GM18505 (cell line): ENCODE data around the gene MYO18A.

Experiments used
- ATAC-seq: cut with Tn5 transposase; IDR thresholded peaks from one replicate; pipeline ENCODE4 v1.9.1; 2021; ENCODE audit not compliant: unreplicated experiment
- POLR2A ChIP-seq: IDR thresholded peaks from 4 replicates; pipeline ENCODE4 v1.6.1; 2011; ENCODE audit warnings: borderline replicate concordance; ENCODE audit not compliant: insufficient read depth, insufficient read length; ENCODE audit errors: extremely low read depth

The MYO18A gene

DNA sequence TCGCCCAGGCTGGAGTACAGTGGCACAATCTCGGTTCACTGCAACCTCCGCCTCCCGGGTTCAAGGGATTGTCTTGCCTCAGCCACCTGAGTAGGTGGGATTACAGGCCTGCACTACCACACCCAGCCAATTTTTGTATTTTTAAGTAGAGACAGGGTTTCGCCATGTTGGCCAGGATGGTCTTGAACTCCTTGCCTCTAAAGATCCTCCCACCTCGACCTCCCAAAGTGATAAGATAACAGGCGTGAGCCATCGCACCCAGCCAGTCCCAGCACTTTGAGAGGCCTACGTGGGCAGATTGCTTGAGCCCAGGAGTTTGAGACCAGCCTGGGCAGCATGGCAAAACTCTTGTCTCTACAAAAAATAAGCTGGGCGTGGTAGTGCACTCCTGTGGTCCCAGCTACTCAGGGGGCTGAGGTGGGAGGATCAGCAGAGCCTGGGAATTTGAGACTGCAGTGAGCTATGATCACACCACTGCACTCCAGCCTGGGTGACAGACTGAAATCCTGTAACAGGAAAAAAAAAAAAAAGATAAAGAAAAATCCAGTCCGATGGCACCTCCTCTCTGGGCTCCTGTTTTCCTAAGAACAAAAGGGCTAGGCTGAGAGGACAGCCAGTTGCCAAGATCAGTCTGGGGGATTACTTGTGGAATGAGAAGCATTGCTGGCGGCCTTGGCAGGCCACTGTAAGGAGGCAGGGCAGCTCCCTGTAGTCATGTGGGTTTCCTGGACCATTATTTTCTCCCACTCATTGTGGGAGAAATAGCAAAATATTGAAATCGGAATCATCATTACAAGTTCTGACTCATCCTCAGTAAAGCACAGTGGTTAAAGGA is 140.2 kb downstream of the MYO18A start:
- no peak for ATAC-seq
- no peak for TF ChIP-seq POLR2A

DNA sequence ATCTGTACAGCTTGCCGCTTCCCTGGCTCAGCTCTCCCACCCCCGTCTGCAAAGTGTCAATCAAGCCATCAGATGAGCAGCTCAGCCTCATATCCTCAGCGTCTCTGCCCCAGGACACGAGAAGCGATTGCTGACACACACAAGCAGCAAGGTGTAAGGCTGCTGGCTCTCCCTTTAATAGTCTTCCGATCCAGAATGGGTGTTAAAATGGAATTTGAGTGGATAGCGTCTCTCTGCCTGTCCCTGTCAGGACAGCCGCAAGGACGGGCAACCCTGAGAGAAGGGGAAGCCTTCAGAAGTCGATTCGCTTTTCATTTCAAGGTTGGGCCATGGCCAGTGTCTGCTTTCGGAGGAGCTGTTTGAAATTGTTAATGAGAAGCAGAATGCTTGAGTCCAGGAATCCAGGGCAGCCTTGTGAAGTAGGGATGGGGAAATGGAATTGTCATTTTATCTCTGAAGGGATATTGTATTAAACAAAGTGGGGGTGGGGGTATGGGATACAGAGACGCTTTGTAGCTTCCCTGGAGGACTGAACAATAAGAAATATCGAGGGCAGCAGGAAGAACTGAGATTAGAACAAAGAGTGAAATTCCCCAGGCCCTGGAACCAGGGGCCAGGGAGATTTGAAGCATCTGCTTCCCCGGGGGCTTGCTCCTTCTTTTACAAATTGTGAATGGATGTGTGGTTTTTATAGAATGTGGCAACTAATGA is 142.0 kb downstream of the MYO18A start:
- no peak for ATAC-seq
- no peak for TF ChIP-seq POLR2A

DNA sequence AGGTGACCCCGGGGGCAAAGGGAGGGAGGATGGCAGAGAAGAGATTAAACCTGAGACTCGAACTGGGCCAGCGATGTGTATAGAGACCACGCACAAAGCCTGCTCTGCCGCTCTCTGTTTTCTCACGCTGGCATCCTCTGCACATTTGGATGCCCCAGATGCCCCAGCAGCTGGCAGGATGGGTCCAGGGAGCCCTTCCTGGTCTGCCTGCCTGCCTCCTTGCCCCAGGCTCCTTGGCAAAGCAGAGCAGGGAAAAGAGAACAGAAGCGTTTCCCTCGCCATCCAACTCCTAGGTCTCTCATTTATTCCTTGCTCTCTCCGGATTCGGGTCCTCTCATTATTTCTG is 142.5 kb downstream of the MYO18A start:
- ATAC-seq, result no peak
- no peak for TF ChIP-seq POLR2A

DNA sequence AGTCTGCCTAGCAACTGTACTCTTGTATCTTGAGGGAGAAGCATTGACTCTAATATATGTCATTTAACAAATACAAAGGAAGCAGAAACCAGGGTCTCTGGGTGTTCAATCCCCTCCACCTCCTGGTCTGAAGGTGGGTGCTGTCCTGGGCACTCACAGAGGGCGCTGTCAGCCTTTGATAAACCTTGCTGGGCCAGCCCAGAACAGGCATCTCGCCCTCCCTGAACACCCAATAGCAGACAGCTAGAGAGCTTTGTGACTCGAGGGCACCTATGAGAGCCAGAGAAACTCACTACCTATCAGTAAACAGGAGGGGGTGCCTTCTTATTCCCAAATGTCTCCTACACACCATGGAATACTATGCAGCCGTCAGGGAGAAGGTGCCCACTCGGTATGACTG is 143.6 kb downstream of the MYO18A start:
- ATAC-seq, result no peak
- TF ChIP-seq POLR2A, result no peak

DNA sequence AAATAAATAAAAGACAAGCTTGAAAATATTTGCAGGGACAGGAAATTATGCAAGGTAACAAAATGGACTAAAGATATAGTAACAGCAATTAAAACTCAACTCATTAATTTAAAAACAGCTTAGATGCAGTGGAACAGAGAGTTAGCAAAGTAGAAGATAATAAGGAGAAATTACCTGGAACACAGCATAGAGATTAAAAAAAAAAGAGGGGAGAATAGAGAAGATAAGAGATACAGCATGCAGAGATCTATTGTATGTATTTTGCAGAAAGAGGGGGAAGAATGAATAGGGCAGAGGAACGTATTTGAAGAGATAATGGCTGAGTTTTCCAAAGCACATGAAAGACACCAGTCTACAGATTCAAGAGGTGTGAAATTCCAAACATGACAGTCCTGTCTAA is 145.7 kb downstream of the MYO18A start:
- no peak for TF ChIP-seq POLR2A
- no peak for ATAC-seq

DNA sequence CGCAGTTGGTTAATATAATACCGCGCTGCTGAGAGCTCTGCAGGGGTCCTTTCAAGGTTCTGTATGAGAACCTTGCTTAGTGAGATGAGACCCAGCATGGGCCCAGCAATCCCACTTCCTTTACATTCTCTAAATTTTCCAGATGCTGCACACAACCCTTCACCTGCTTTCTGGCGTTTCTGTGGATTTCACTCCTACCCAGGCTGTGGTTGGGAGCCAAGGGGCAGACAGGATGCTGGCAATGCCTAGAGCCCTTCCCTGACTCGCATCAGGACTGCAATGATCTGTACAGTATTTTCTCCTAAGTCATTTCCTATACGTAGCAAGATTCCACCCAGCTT is 147.4 kb downstream of the MYO18A start:
- no peak for TF ChIP-seq POLR2A
- no peak for ATAC-seq

DNA sequence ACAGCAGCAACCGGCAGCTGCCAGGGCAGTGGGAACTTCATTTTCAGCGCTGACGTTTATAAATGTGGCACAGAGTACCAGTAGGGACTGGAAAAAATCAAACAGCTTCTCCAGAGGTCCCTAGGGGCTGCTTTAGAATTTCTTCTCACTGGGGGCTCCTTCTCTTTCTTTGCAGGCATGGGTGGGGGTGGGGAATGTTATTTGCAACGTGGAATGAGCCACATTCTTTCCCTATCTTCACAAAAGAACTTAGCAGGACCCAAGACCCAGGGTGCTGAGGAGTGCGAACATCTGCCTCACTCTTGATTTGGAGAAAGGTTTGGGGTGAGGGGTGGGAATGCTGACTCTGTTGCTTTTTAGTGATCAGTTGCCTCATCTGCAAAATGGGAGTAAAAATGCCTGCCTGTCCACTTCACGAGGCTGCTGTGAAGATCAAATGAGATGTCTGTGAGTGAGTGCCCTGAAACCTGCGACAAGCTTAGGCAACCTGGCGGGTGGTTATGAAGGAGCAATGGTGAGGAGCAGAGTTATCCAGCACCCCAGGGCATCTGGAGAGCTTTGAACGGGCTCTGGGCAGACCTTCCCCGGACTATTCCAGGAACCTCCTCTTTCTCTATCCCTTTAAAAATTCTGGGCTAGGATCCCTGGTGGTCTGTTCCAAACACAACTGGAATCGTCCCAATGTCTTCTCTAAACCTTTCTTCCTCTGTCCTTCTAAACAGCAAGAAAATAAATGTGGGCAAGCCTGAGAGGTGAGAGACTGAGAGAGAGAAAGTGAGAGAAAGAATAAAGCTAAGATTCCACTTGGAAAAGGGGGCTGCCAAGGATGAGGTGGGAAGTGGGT is 148.0 kb downstream of the MYO18A start:
- ATAC-seq, result no peak
- TF ChIP-seq POLR2A, result no peak

DNA sequence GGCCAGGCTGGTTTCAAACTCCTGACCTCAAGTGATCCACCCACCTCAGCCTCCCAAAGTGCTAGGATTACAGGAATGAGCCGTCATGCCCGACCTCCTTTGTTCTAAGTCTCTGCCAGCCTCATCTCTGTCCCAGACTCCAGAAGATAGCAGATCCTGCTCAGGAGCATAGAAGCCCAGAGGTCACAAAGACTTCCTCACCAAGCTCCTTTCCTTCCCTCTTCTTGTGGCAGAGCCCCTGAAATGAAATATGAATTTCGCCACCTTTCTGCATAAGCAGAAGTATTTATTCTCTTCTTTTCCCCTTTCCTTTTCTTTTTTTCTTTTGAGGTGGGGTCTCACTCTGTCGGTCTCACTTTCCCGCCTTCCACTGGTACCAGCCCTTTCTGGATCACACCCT is 148.7 kb downstream of the MYO18A start:
- no peak for ATAC-seq
- TF ChIP-seq POLR2A, result no peak

DNA sequence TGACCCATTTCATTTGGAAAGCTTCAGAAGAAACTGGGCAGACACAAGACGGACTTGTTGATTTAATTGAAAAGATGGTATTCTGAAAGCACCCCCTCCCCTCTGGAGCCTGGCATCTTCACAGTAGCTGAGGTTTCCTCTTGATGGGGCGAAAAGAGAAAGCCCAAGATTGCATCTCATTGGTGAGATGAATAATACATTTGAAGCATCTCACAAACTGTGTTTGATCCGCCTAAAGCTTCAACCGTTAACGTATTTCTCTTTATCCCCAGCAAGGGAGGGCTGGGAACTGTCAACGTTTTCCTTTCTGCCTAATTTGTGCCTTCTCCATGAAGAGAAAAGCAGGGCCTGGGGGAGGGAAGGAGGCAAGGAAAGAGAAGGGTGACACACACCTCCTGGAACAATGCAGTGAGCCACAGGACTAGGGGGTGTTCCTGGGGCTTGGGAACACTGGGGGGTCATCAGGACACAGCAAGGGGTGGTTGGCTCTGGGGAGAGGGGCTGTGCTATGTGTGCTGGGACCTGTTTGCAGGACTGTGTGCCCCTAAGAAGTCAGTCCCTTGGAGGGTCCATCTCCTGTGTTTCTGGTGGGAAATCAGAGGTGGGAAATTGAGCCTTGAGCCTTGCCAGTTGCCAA is 155.8 kb downstream of the MYO18A start:
- no peak for TF ChIP-seq POLR2A
- ATAC-seq, result no peak

DNA sequence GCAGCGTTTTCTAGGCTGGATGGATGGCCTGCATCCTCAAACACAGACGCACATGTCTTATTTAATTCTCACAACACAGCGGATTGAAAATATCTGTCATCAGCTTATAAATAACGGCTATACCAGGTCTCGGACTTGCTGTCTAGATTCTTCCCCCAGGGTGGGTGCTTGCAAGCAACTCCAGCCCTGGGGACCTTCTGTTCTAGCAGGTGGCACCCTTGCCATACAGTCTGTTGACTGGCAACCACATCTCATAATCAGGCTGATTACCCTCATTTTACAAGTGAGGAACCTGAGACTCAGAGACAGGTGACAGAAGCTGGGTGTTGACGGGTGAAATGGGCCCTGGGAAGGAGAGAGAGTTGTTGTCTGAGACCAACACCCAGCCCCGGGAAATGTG is 158.1 kb downstream of the MYO18A start:
- ATAC-seq, result no peak
- TF ChIP-seq POLR2A, result no peak

DNA sequence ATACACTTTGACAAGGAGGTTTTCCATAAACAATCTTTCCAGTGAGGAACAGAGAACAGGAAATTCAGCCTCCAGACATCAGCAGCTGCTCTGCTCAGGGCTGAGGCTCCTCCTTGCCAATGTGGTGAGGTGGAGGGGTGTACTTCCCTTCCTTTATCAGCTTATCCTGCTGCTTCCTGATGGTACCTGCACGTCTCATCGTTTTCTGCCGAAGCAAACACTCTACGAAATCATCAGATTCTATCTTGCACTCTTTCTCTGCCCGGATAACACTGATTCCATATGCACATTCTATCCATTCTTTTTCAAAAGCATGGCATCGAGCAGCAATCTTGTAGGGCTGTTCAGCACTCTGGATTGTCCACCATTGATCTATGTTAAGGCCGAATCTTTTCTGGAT is 159.0 kb downstream of the MYO18A start:
- no peak for TF ChIP-seq POLR2A
- no peak for ATAC-seq
